GM18907 (cell line): Measurements from ENCODE around the gene ZNF436.
"Not testable (repeated sequence)": the region's sequence is repeated elsewhere in the genome, so short reads cannot be mapped to it uniquely, and the experiment has no call there.

Experiments
- ATAC-seq: cut with Tn5 transposase; IDR thresholded peaks from one replicate; pipeline ENCODE4 v1.9.1; 2021; ENCODE audit warnings: mild to moderate bottlenecking, moderate library complexity; ENCODE audit not compliant: unreplicated experiment

The ZNF436 gene

DNA sequence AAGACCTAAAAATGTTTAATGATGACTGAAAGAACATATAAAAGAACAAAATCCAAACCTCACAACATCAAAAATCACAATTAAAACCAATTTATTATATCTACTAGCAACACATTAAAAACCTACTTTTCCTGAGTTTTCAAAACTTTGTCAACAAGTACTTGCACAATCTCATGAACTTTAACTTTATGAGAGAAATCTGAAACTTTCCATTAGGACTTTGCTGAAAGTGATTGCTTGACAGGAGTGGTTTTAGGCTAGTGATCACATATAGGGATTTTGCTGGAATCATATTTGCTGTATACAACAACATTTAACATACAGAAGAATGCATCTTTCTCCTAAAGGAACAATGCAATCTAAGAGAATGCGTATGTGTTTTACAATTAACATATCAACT lies 38.8 kb downstream of the ZNF436 start:
- ATAC-seq: no peak

DNA sequence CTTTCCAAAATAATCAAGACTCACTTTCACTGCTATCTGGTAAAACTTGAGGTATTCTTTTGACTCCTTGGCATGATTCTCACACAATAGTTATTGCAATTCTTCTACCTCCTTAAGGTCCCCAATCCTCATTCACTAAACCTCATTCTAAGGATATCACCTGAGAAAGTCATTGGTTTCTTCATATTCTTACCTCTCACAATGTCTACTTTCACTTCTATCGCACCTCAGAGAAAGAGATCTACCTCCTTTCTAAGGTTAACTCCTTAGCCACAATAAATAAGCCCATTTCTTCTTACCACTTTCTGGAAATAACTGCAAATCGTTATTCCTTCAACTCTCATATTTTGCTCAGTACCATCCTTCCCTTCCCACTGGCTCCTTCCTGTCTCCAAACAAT lies 44.2 kb downstream of the ZNF436 start:
- ATAC-seq: no peak

DNA sequence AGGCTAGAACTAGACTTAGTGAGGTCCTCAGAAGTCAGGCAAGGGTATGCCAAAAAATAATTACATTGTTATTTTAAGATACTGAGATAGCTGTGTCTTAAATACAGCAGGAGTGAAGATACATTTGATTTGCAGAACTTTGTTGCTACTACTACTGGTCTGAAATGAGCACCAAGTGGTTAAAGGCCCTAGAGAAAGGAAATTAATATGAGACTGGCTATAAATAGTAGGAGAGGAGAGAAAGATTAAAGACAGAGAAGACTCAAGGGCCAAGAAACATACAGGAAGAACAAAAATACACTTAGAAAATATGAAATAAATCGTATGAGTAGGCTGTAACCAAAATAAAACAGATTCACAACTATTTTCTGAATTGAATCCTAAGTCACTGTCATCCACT lies 46.9 kb downstream of the ZNF436 start:
- ATAC-seq: no peak

DNA sequence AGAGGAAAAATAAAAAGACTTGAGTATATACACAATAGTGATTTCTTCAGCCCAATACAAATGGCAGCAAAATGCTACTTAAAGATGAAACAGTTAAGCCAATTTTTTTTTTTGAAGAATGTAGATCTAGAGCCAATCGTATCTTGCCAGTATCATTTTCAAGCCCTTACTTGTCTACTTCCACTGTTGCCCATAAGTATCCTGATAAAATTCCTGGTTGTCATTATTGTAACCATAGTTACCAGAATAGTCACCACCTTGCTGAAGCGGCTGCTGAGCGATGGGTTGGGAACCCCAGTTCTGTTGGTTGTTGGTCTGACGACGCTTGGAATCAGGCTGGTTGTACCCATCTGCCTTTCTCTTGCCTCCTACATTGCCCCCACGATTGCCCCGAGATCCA lies 59.4 kb downstream of the ZNF436 start:
- ATAC-seq: not testable (repeated sequence)
